ENCODE data around the gene COL17A1.

The COL17A1 gene

DNA sequence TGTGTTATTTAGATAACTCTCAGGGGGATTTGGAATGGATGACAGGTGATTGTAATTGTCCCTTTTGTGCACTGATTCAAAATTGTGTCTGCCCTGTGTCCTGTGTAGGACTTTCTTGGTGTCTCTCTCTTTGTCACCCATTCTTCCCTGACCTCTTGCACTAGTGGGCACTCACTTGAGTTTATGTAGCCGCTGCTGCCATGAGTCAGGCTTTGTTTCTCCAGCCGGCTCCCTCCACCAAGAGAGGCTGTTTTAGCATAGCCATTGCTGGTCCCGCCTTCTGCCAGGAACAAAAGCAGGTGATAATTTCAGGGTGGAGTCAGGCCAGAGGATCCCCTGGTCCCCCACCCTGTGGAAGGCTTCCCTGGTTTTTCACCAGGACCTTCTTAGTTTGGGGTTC, 8.4 kb downstream of the COL17A1 start:
- ATAC-seq: no peak
- Mint-ChIP-seq H3K27ac (no peak overlapping the region), H3K36me3 (no peaks in the 10 kb centered on the region), H3K27me3 (no peaks in the 10 kb centered on the region), H3K4me1 (no peaks in the 10 kb centered on the region), H3K9me3 (no peaks in the 10 kb centered on the region), H3K4me3 (no peak overlapping the region)

DNA sequence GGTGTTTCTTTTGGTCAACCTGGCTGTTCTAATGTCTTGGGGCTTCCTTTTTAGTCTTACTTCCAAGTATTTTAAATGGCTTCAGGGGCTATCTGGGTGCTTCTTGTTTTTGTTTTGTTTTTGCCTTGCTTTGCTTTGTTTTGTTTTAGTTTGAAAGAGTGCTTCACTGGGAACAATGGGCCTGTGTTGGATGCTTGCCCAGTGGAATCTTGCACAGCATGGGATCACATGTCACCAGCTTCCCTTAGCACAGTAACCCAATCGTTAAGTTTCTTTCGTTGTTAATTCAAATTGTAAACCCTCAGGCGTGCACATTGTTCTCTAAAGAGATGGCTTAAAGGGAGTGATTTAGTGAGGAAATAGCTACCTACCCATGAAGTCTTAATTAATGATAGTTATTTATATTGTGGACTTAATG, 8.9 kb downstream of the COL17A1 start:
- Mint-ChIP-seq H3K27me3 (no peaks in the 10 kb centered on the region), H3K27ac (no peak overlapping the region), H3K4me3 (no peak overlapping the region), H3K4me1 (no peaks in the 10 kb centered on the region), H3K9me3 (no peaks in the 10 kb centered on the region), H3K36me3 (no peaks in the 10 kb centered on the region)
- ATAC-seq: no peak

DNA sequence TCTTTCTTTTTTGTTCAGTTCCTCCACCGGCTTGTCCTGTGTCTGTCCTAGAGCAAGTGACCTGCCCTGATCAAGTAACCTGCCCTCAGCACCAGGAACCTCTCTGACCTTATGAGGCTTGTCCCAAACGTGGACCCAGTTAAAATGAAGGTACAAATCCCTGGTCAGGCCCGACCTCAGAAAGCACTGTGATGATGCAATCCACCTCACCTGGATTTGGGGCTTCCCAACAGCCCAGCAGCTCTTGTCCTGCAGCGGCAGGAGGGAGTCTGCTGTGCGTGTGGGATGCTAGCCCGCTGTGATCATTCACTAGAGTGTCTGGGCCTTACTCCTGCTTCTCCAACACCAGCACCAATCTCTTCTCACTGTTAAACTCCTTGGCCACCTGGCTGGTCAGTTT, 11.2 kb downstream of the COL17A1 start:
- no peaks in the 10 kb centered on the region for H3K27me3 Mint-ChIP-seq
- H3K27ac Mint-ChIP-seq: no peak overlapping the region
- no peaks in the 10 kb centered on the region for H3K4me1 Mint-ChIP-seq
- no peaks in the 10 kb centered on the region for H3K36me3 Mint-ChIP-seq
- ATAC-seq: no peak
- H3K4me3 Mint-ChIP-seq: no peak overlapping the region
- no peaks in the 10 kb centered on the region for H3K9me3 Mint-ChIP-seq

DNA sequence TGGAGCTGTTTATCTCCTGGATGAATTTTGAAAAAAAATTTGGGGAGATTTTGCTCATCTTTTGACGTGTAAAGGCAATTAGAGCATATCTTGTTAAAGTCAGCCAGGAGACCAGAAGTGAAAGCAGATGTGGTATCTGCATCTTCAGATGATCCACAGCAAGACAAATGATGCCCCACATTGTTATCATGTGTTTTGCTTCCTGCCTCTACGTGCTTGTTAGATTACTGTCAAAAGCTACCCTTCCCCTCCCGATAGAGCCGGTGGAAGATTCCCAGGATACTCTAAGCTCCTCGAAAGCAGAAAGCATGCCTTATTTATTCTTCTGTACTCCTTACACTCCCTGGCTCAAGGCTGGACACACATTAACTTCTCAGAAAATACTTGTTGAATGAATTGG, 12.9 kb downstream of the COL17A1 start:
- no peak overlapping the region for H3K27ac Mint-ChIP-seq
- no peak for ATAC-seq
- no peak overlapping the region for H3K4me3 Mint-ChIP-seq
- H3K27me3 Mint-ChIP-seq: peaks cover 4% of the 10 kb centered on the region
- H3K9me3 Mint-ChIP-seq: no peaks in the 10 kb centered on the region
- H3K36me3 Mint-ChIP-seq: no peaks in the 10 kb centered on the region
- no peaks in the 10 kb centered on the region for H3K4me1 Mint-ChIP-seq

DNA sequence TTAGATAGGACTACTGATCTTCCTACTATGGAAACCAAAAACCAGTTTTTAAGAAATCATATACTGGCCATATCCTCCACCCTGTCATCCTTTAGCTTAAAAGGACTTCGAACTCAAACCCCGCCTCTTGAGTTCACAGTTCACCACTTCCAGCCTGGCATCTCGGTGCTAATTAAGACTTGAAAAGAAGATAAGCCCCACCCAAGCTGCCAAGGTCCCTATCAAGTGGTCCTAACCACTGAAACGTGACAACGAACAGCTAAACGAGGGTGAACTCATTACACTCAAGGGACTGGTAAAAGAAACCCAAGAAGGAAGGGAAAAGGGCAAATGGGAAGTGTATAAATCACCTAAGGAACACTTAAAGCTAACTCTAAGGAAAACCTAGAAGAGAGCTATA, 16.1 kb downstream of the COL17A1 start:
- no peak for ATAC-seq
- H3K27me3 Mint-ChIP-seq: peaks cover 20% of the 10 kb centered on the region
- no peaks in the 10 kb centered on the region for H3K9me3 Mint-ChIP-seq
- H3K4me1 Mint-ChIP-seq: no peaks in the 10 kb centered on the region
- no peak overlapping the region for H3K4me3 Mint-ChIP-seq
- no peaks in the 10 kb centered on the region for H3K36me3 Mint-ChIP-seq
- H3K27ac Mint-ChIP-seq: no peak overlapping the region

DNA sequence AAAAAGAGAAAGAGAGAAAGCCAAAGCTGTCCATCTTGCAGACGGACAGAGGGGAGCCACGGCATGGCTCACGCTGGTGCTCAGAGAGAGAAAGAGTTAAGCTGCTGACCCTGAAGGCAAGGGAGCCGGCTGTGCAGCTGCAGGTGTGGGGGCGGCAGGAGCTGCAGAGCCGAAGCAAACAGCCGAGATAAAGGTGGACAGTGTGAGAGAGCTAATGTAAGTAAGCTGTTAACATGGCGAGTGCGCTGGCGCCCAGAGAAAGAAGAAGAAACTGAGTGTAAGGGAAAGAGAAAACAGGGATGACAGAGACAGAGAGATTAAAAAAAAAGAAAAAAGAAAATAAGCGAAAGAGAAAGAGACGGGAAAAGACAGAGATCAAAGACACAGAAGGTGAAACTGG, 18.2 kb downstream of the COL17A1 start:
- Mint-ChIP-seq H3K4me1 (no peaks in the 10 kb centered on the region), H3K27me3 (peaks cover 29% of the 10 kb centered on the region), H3K36me3 (no peaks in the 10 kb centered on the region), H3K4me3 (no peak overlapping the region), H3K27ac (no peak overlapping the region), H3K9me3 (no peaks in the 10 kb centered on the region)
- no peak for ATAC-seq

DNA sequence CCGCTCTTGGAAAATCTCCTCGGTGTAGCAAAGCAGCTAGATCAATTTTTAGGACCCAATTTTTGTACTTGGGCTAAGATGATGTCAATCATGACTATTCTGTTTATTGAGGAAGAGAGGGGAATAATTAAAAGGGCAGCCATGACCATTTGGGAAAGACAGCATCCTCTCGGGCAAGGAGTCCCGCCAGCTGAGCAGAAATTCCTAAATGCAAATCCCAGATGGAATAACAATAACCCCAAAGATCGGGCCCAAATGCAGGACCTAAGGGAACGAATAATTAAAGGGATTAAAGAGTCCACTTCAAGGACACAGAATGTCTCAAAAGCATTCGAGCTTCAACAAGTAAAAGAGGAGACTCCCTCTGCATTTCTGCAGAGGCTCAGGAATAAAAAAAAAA, 18.7 kb downstream of the COL17A1 start:
- no peak overlapping the region for H3K27ac Mint-ChIP-seq
- no peaks in the 10 kb centered on the region for H3K4me1 Mint-ChIP-seq
- no peaks in the 10 kb centered on the region for H3K9me3 Mint-ChIP-seq
- no peak for ATAC-seq
- H3K27me3 Mint-ChIP-seq: peaks cover 31% of the 10 kb centered on the region
- H3K36me3 Mint-ChIP-seq: no peaks in the 10 kb centered on the region
- H3K4me3 Mint-ChIP-seq: no peak overlapping the region

DNA sequence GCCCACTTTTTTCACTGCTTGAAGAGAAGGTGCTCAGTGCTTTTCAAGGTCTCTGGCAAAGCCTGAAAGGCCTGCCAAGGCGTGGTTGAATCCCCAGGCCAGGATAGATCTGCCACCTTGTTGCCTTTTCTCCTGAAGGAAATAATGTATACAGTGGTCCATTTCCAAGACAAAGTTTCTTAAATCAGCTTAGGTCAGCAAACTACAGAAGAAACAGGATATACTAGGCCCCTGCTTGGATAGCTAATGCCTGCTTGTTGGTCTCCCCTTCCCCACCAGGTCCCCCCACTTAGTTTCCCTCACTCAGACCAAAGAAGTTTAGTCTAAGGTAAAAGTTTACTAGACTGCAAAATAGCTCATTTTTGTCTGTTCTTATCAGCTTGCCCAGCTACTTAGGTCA, 19.9 kb downstream of the COL17A1 start:
- no peaks in the 10 kb centered on the region for H3K9me3 Mint-ChIP-seq

DNA sequence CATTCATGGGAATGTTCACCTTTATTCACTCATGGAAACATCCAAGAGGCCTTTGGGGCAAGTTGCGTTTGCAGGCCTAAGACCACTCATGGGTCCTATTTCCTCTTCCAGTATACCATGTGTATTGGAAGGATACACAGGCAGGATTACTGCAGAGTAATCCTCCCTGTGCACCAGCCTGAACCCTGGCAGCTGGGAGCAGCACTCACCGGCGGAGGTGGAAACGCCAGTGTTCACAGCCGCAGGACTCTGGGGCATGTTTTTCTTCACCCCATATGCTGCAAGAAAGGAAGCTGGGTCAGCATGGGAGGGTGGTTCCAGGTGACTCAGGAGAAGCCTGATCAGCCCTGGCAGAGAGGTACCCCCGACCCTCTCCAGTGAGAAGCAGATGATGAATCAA, 24.5 kb downstream of the COL17A1 start:
- H3K36me3 Mint-ChIP-seq: no peaks in the 10 kb centered on the region
- H3K27ac Mint-ChIP-seq: no peak overlapping the region
- H3K4me1 Mint-ChIP-seq: no peaks in the 10 kb centered on the region
- peaks cover 25% of the 10 kb centered on the region for H3K27me3 Mint-ChIP-seq
- no peaks in the 10 kb centered on the region for H3K9me3 Mint-ChIP-seq
- no peak for ATAC-seq
- no peak overlapping the region for H3K4me3 Mint-ChIP-seq

More for the DNA sequence above, 19.9 kb downstream of the COL17A1 start:
- Mint-ChIP-seq H3K36me3 (no peaks in the 10 kb centered on the region), H3K27me3 (peaks cover 37% of the 10 kb centered on the region), H3K27ac (no peak overlapping the region), H3K4me1 (no peaks in the 10 kb centered on the region), H3K4me3 (no peak overlapping the region)
- no peak for ATAC-seq

DNA sequence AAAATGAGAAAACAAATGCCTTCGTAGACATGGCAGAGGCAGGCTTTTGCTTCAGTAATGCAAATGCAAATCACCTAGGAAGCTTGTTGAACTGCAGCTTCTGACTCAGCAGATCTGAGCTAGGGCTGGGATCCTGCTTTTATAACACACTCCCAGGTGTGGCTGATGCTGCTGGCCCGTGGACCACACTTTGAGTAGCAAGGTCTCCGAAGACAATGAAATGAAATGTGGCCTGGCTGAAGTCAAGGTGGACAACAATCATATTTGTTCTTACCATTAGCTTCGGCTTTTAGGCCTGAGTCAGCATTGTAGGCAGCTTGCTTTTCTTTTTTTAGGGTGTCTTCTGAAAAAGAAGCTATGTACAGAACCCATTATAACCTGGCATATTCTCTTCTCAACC, 26.3 kb downstream of the COL17A1 start:
- H3K27ac Mint-ChIP-seq: no peak overlapping the region
- H3K4me1 Mint-ChIP-seq: no peaks in the 10 kb centered on the region
- no peaks in the 10 kb centered on the region for H3K9me3 Mint-ChIP-seq
- ATAC-seq: no peak
- H3K27me3 Mint-ChIP-seq: peaks cover 14% of the 10 kb centered on the region
- H3K4me3 Mint-ChIP-seq: no peak overlapping the region
- no peaks in the 10 kb centered on the region for H3K36me3 Mint-ChIP-seq

DNA sequence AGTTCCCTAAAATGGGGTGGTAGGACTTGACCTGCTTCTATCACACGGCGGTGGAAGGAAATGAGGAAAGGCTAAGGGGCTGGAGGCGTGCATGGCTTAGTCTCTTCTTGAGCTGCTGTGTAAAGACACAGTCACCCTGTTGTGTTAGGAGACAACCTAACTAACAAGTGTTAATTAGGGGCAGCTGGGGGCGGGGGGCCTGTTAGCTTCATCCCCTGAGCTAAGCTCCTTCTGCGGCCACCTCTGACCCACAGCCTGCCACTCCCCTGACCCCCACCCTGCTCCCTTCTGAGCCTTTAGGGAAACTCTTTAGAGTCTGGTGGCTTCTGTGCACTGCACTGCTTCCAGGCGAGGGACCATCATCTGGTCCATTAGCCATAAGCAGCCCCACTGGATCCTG, 28.0 kb downstream of the COL17A1 start:
- Mint-ChIP-seq H3K9me3 (no peaks in the 10 kb centered on the region), H3K27me3 (peaks cover 8% of the 10 kb centered on the region), H3K4me3 (no peak overlapping the region), H3K4me1 (no peaks in the 10 kb centered on the region), H3K36me3 (no peaks in the 10 kb centered on the region), H3K27ac (no peak overlapping the region)
- no peak for ATAC-seq

DNA sequence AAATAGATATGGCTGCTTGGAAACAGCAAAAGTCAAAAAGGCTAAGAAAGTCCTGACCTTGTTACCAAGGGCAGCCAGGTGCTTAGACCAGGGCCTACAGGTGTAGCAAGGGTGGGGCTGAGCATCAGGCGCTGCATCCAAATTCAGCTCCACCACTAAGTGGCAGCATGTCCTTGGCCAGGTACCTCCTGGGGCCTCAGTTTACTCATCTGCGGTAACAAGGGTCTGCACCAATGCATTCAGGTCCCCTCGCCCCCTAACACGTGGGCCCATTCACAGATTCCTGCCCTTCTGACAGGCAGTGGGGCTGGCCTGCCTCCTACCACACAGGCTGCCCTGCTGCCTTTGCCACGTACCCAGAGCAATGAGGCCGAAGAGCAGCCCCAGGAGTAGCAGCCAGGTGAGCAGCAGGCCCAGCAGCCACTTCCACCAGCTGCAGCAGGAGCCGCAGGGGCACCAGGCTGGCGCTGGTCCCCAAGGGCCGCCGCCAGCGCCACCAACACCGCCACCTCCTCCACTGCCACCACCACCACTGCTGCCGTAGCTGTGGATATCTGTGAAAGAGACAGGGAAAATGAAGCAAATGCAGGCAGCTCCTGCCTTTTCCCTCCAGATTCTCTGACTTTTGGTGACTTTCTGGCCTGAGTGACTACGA, 28.9 kb downstream of the COL17A1 start:
- no peak overlapping the region for H3K27ac Mint-ChIP-seq
- no peak overlapping the region for H3K4me3 Mint-ChIP-seq
- peaks cover 4% of the 10 kb centered on the region for H3K27me3 Mint-ChIP-seq
- H3K4me1 Mint-ChIP-seq: no peaks in the 10 kb centered on the region
- no peak for ATAC-seq
- no peaks in the 10 kb centered on the region for H3K36me3 Mint-ChIP-seq
- no peaks in the 10 kb centered on the region for H3K9me3 Mint-ChIP-seq

DNA sequence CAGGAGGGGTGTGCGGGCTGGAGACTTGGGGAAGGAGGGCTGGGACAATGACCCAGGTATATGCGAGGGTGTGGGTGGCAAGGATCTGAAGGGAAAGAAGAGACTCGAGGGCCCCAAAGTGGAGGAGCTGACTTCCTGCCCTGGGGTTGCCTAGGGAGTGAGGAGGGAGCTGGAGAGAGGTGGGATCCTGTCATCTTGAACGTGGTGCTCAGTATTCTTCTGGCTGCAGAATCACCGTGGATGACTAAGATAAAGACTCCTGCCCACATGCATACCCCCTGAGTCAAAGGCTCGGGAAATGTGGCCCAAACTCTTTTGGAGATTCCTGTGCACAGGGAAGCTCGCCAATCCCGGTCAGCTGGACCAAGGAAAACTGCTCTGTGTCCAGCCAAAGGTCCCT, 31.2 kb downstream of the COL17A1 start:
- Mint-ChIP-seq H3K27ac (no peak overlapping the region), H3K27me3 (no peaks in the 10 kb centered on the region), H3K4me3 (no peak overlapping the region), H3K9me3 (no peaks in the 10 kb centered on the region), H3K36me3 (no peaks in the 10 kb centered on the region), H3K4me1 (no peaks in the 10 kb centered on the region)
- ATAC-seq: no peak

DNA sequence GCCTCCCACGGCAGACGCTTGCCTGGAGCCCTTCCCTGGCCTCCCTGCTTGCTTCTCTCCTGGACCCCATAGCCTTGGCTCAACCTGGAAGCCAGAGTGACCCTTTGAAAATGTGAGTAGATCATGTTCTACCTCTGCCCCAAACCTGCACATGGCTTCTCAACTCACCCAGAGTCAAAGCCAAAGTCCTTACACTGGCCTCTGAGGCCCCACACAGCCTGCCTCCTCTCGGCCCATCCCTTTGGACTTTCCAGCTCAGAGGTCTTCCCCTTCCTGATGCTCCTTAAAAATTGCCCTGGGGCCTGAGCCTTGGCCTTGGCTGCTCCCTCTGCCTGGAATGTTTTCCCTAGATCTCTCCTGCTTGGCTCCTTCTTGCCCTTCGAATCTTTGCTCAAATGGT, 32.5 kb downstream of the COL17A1 start:
- Mint-ChIP-seq H3K4me3 (no peak overlapping the region), H3K27ac (no peak overlapping the region), H3K36me3 (no peaks in the 10 kb centered on the region), H3K27me3 (peaks cover 7% of the 10 kb centered on the region), H3K4me1 (no peaks in the 10 kb centered on the region), H3K9me3 (no peaks in the 10 kb centered on the region)
- no peak for ATAC-seq

DNA sequence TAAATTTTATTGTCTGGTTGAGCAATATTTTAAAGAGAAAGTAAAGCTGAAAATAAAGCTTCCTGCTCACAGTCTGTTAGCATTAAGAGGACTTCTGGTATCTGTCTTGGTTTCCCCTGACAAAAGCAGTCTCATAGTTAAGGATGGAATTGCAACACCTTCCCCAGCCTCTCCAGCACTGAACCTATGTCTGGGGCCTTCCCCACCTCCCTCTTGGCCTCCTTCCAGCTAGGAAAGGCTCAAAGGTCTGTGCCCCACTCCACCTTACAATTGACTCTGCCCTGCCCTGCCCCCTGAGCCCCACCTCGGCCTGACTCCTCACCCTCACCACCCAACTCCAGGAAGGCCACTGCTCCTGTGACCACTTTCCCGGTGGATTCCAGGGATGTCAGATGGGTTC, 33.2 kb downstream of the COL17A1 start:
- Mint-ChIP-seq H3K27ac (no peak overlapping the region), H3K9me3 (no peaks in the 10 kb centered on the region), H3K27me3 (peaks cover 10% of the 10 kb centered on the region), H3K36me3 (no peaks in the 10 kb centered on the region), H3K4me1 (no peaks in the 10 kb centered on the region), H3K4me3 (no peak overlapping the region)
- ATAC-seq: no peak

DNA sequence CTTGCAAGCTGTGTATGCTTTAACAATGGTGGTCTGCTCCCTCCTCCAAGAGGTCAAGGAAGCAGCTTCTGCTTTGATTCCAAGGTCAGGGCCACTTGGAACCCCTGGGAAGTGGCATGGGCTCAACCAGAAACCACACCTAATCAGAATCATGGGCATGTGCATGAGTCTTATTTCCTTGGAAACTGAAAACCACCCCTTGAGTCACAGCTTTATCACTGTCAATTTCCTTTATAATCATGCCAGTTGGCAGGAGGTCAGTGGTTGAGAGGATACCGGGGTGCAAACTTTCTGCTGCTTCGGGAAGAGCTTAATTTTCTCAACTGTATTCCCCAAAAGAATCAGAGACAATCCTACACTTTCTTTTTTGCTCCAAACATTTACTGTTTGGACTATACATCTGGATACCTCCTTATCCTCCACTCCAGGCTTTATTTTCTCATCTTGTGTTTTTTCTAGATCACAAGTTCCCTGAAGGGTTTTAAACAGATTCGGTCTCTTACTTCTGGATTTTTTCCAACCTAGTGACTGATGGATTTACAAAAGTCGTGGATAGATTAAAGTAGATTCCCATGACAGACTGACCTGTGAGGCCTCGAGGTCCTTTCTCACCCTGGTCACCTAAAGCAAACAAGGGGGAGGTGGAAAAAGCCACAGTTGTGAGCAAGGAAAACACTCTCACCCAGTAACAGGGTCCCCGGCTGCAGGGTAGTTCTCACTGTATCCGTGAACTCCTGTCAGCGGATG, 36.0 kb downstream of the COL17A1 start:
- no peaks in the 10 kb centered on the region for H3K36me3 Mint-ChIP-seq
- no peaks in the 10 kb centered on the region for H3K9me3 Mint-ChIP-seq
- no peak for ATAC-seq
- H3K27ac Mint-ChIP-seq: no peak overlapping the region
- H3K4me1 Mint-ChIP-seq: no peaks in the 10 kb centered on the region
- H3K4me3 Mint-ChIP-seq: no peak overlapping the region
- H3K27me3 Mint-ChIP-seq: peaks cover 10% of the 10 kb centered on the region
